CD14-positive monocyte (primary cell): ENCODE measurements around the gene BNC1. TPM values are rescaled to one million over a fixed set of nuclear protein-coding genes. Genes with fewer than 3 reads are reported as not detected.
"Not testable (repeated sequence)": the region's sequence is repeated elsewhere in the genome, so short reads cannot be mapped to it uniquely, and the experiment has no call there.

Experiments used
- DNase-seq, 3 donors: peaks; one replicate each; pipeline ENCODE4 v3.0.0-alpha.2; 2011 to 2022
- H2AFZ ChIP-seq: 2 replicates; pipeline ENCODE4 v1.6.0; 2012; ENCODE audit warnings: mild to moderate bottlenecking, low read depth, low read length, inconsistent platforms; ENCODE audit not compliant: insufficient read depth, poor library complexity, severe bottlenecking
- H3K27ac ChIP-seq, 2 donors: 1 replicate in 1 of 2; 2 replicates in 1 of 2; pipeline ENCODE4 v1.5.1; 2012 to 2013; ENCODE audit warnings: low read length in 2 of 2, control low read depth in 1 of 2, inconsistent platforms in 1 of 2, low read depth in 1 of 2, mild to moderate bottlenecking in 1 of 2
- H3K27me3 ChIP-seq, 2 donors: one replicate each; pipeline versions ENCODE4 v1.6.0 to v1.6.1; 2011 to 2013; ENCODE audit warnings: low read length in 2 of 2; ENCODE audit not compliant: control insufficient read depth in 2 of 2, insufficient read depth in 2 of 2
- H3K36me3 ChIP-seq, 2 donors: replicated peaks in 1 of 2; 1 replicate in 1 of 2; 2 replicates in 1 of 2; pipeline versions ENCODE4 v1.5.1 to v1.6.1; 2012 to 2013; ENCODE audit warnings: low read length in 2 of 2, control low read depth in 1 of 2, inconsistent platforms in 1 of 2, mild to moderate bottlenecking in 1 of 2; ENCODE audit not compliant: insufficient read depth in 2 of 2, control insufficient read depth in 1 of 2
- H3K4me1 ChIP-seq, 2 donors: 1 replicate in 1 of 2; 2 replicates in 1 of 2; pipeline versions ENCODE4 v1.5.1 to v1.6.1; 2012 to 2013; ENCODE audit warnings: low read length in 2 of 2, control low read depth in 1 of 2, inconsistent platforms in 1 of 2, mild to moderate bottlenecking in 1 of 2, moderate library complexity in 1 of 2; ENCODE audit not compliant: insufficient read depth in 2 of 2, control insufficient read depth in 1 of 2
- H3K4me2 ChIP-seq: replicated peaks from 2 replicates; pipeline ENCODE3; 2012; ENCODE audit warnings: low read length, moderate library complexity, mild to moderate bottlenecking; ENCODE audit not compliant: poor library complexity, severe bottlenecking; ENCODE audit errors: extremely low read depth
- H3K4me3 ChIP-seq, 3 experiments: fragments of 200-600 bp in 1 of 3; sonication (generic) in 1 of 3; replicated peaks in 1 of 3; 1 replicate in 2 of 3; 2 replicates in 1 of 3; pipeline ENCODE4 v1.5.1; 2011 to 2013; ENCODE audit warnings: low read length in 3 of 3, mild to moderate bottlenecking in 3 of 3, control low read depth in 2 of 3, low read depth in 2 of 3, inconsistent platforms in 1 of 3, moderate library complexity in 1 of 3
- H3K79me2 ChIP-seq: 2 replicates; pipeline ENCODE4 v1.6.0; 2012; ENCODE audit warnings: mild to moderate bottlenecking, control low read depth, inconsistent platforms, low read length, moderate library complexity; ENCODE audit not compliant: insufficient read depth
- H3K9ac ChIP-seq: 2 replicates; pipeline ENCODE4 v1.6.0; 2017; ENCODE audit warnings: low read length, mild to moderate bottlenecking; ENCODE audit not compliant: insufficient read depth, poor library complexity, severe bottlenecking
- H3K9me3 ChIP-seq, 2 donors: replicated peaks in 1 of 2; 1 replicate in 1 of 2; 2 replicates in 1 of 2; pipeline versions ENCODE4 v1.5.1 to v1.6.1; 2012 to 2013; ENCODE audit warnings: low read length in 2 of 2, control low read depth in 1 of 2; ENCODE audit not compliant: control insufficient read depth in 1 of 2, insufficient read depth in 1 of 2
- H4K20me1 ChIP-seq: 2 replicates; pipeline ENCODE4 v1.6.0; 2012; ENCODE audit warnings: mild to moderate bottlenecking, low read length, control low read depth, moderate library complexity; ENCODE audit not compliant: insufficient read depth
- H3K27ac Mint-ChIP-seq, 7 donors: one replicate each; pipeline ENCODE4 v1.8.0; 2020; ENCODE audit warnings: mild to moderate bottlenecking in 7 of 7, mixed read lengths in 7 of 7, moderate library complexity in 6 of 7, inconsistent platforms in 2 of 7
- H3K27me3 Mint-ChIP-seq, 3 donors: one replicate each; pipeline ENCODE4 v1.8.0; 2021 to 2022; ENCODE audit warnings: low read depth in 3 of 3, mild to moderate bottlenecking in 3 of 3, mixed read lengths in 3 of 3, moderate library complexity in 3 of 3, inconsistent platforms in 1 of 3
- H3K36me3 Mint-ChIP-seq, 2 donors: one replicate each; pipeline ENCODE4 v1.8.0; 2020; ENCODE audit warnings: mixed read lengths in 2 of 2, inconsistent platforms in 1 of 2, mild to moderate bottlenecking in 1 of 2
- H3K4me1 Mint-ChIP-seq: one replicate; pipeline ENCODE4 v1.8.0; 2020; ENCODE audit warnings: mild to moderate bottlenecking, mixed read lengths
- H3K4me3 Mint-ChIP-seq, 2 donors: one replicate each; pipeline ENCODE4 v1.8.0; 2020; ENCODE audit warnings: mild to moderate bottlenecking in 2 of 2, mixed read lengths in 2 of 2, moderate library complexity in 1 of 2
- H3K9me3 Mint-ChIP-seq, 7 donors: one replicate each; pipeline ENCODE4 v1.8.0; 2020 to 2022; ENCODE audit warnings: mixed read lengths in 7 of 7, mild to moderate bottlenecking in 6 of 7, moderate library complexity in 6 of 7, inconsistent platforms in 2 of 7
- CTCF ChIP-seq: fragments of 200-600 bp; IDR thresholded peaks from one replicate; pipeline ENCODE4 v1.8.0; 2022; ENCODE audit warnings: antibody characterized with exemption, mild to moderate bottlenecking
- WGBS: methylation state at CpG from one replicate; pipeline ENCODE4 v1.1.5; 2013; ENCODE audit warnings: missing lambda C conversion rate; ENCODE audit not compliant: insufficient coverage; 5-methylcytosine and 5-hydroxymethylcytosine counted together
- intact Hi-C, 2 donors: fragments of 100-400 bp; cut with micrococcal nuclease; formaldehyde crosslinking; loops; one replicate each; pipeline versions ENCODE4 v1.15.0 to v1.15.1; 2023
- polyA plus RNA-seq, 3 donors: library from polyadenylated mRNA; depleted of rRNA in 1 of 3; unstranded in 2 of 3; stranded (reverse) in 1 of 3; fragments of 300-500 nt in 2 of 3; fragments of >200 nt in 1 of 3; fragmentation: Illumina TruSeq in 2 of 3; gene quantifications; 1 replicate in 2 of 3; 2 replicates in 1 of 3; pipeline ENCODE4 v1.2.3, GENCODE V29; 2012 to 2021

Gene BNC1
- polyA plus RNA-seq, 3 donors = not detected

GRCh38 chr15:83230242-83230641 lies 54.2 kb downstream of the BNC1 start:
- Histone ChIP-seq H3K4me1 (no peaks in the 10 kb centered on the region), H3K36me3 (no peaks in the 10 kb centered on the region), H2AFZ (no peak overlapping the region), H3K9ac (no peak overlapping the region), H3K27me3 (peaks cover 0 to 5% of the 10 kb centered on the region in 2 donors), H3K9me3 (no peaks in the 10 kb centered on the region), H3K27ac (no peak overlapping the region), H3K4me2 (no peak overlapping the region), H3K4me3 (no peak overlapping the region), H3K79me2 (no peaks in the 10 kb centered on the region), H4K20me1 (no peaks in the 10 kb centered on the region)
- H3K9me3 Mint-ChIP-seq = peaks cover 0 to 2% (median 0%) of the 10 kb centered on the region in 7 donors
- H3K36me3 Mint-ChIP-seq = no peaks in the 10 kb centered on the region
- H3K4me1 Mint-ChIP-seq = no peaks in the 10 kb centered on the region
- no peak for DNase-seq
- H3K4me3 Mint-ChIP-seq = no peak overlapping the region
- H3K27ac Mint-ChIP-seq = no peak overlapping the region
- H3K27me3 Mint-ChIP-seq = peaks cover 0 to 5% (median 3%) of the 10 kb centered on the region in 3 donors
- no CpG with 5 or more reads among the region's 21 CpGs for WGBS
- no peak for TF ChIP-seq CTCF
- intact Hi-C loops = no loop called here

DNA sequence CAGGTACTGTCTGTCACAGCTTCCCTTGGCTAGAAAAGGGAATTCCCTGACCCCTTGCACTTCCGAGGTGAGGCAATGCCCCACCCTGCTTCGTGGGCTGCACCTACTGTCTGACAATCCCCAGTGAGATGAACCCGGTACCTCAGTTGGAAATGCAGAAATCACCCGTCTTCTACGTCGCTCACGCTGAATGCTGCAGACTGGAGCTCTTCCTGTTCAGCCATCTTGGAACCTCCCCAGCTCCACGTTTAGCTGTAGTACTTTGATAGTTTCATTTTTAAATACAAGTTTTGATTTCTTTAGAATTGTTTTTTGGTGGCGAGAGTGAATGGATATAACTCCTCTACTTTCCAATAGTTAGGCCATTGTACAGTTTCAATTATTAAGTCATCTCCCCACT lies 59.0 kb downstream of the BNC1 start:
- Histone ChIP-seq H3K27me3 (no peaks in the 10 kb centered on the region), H3K27ac (no peak overlapping the region), H2AFZ (no peak overlapping the region), H3K9me3 (no peaks in the 10 kb centered on the region), H3K9ac (no peak overlapping the region), H3K4me3 (no peak overlapping the region), H4K20me1 (no peaks in the 10 kb centered on the region), H3K79me2 (no peaks in the 10 kb centered on the region), H3K4me1 (no peaks in the 10 kb centered on the region), H3K4me2 (no peak overlapping the region), H3K36me3 (no peaks in the 10 kb centered on the region)
- no peak overlapping the region for H3K27ac Mint-ChIP-seq
- no peak for TF ChIP-seq CTCF
- peaks cover 0 to 7% (median 5%) of the 10 kb centered on the region in 3 donors for H3K27me3 Mint-ChIP-seq
- intact Hi-C loops = no loop called here
- no peaks in the 10 kb centered on the region for H3K4me1 Mint-ChIP-seq
- 89% methylated on average over 3 of the region's 9 CpGs for WGBS
- H3K4me3 Mint-ChIP-seq = no peak overlapping the region
- H3K36me3 Mint-ChIP-seq = no peaks in the 10 kb centered on the region
- no peak for DNase-seq
- peaks cover 0 to 13% (median 5%) of the 10 kb centered on the region in 7 donors for H3K9me3 Mint-ChIP-seq

- DNase-seq, H3K36me3 ChIP-seq, H3K9ac ChIP-seq, H3K79me2 ChIP-seq, H3K4me2 ChIP-seq, H2AFZ ChIP-seq, H3K27ac Mint-ChIP-seq, H3K27me3 ChIP-seq, H3K27ac ChIP-seq, H3K36me3 Mint-ChIP-seq, intact Hi-C loops, H3K9me3 ChIP-seq, H4K20me1 ChIP-seq, H3K4me3 ChIP-seq, H3K4me1 ChIP-seq, H3K4me3 Mint-ChIP-seq, H3K4me1 Mint-ChIP-seq: not testable (repeated sequence)
- peaks cover 0 to 14% (median 7%) of the 10 kb centered on the region in 7 donors for H3K9me3 Mint-ChIP-seq
- H3K27me3 Mint-ChIP-seq = peaks cover 5 to 11% (median 5%) of the 10 kb centered on the region in 3 donors
- 98% methylated on average over 9 of the region's 9 CpGs for WGBS
These were observed 62.7 kb downstream of the BNC1 start for GRCh38 chr15:83221781-83222180.
